ENCODE measurements around the gene ATAD3A.
"Not testable (repeated sequence)": the region's sequence is repeated elsewhere in the genome, so short reads cannot be mapped to it uniquely, and the experiment has no call there.

ATAD3A gene

GRCh38 chr1:1511533-1512285 is at the start of gene ATAD3A:
ATAD3A (plus strand) TSS chr1:1512162; CDS start chr1:1512269, 107 bp downstream.
- DNase-seq: peak; percentile 82

- no peak for DNase-seq
These were observed 49.5 kb upstream of the ATAD3A start for GRCh38 chr1:1462318-1462966.

GRCh38 chr1:1463312-1463711 is 48.6 kb upstream of the ATAD3A start:
- DNase-seq: no peak

- not testable (repeated sequence) for DNase-seq
These were observed 43.6 kb upstream of the ATAD3A start for GRCh38 chr1:1468196-1468985.

GRCh38 chr1:1470626-1471388 is 41.2 kb upstream of the ATAD3A start:
- DNase-seq: no peak

GRCh38 chr1:1471389-1472052 is 40.4 kb upstream of the ATAD3A start, which contains the start of gene ATAD3B:
ATAD3B (plus strand) TSS chr1:1471765; CDS start chr1:1471885, 120 bp downstream.
- no peak for DNase-seq

- DNase-seq: not testable (repeated sequence)
These were observed 39.7 kb upstream of the ATAD3A start for GRCh38 chr1:1472053-1472876.

DNA sequence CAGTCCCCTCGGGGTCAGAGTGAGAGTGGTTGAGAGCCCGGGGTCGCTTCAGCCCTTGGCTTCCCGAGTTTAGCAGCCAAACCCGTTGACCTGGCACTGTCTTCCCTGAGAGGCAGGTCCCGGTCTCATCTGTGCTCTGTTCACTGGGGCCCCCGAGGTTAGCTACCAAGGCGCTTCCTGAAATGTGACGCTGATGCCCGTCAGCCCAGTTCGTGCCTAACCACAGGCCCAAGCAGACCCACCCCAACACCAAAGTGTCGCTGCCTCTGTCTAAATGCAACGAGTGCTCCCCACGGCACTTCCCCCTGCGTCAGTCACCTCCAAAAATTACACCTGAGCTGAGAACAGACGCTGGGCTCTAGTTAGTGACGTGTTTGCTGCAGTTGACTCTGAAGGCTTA is 36.0 kb upstream of the ATAD3A start:
- DNase-seq: not testable (repeated sequence)

- DNase-seq: no peak
These were observed 34.8 kb upstream of the ATAD3A start for GRCh38 chr1:1477206-1477605.

GRCh38 chr1:1479547-1480487 is 32.1 kb upstream of the ATAD3A start:
- no peak for DNase-seq

- not testable (repeated sequence) for DNase-seq
These were observed 31.5 kb upstream of the ATAD3A start for GRCh38 chr1:1480488-1480867.

GRCh38 chr1:1481811-1482210 is 30.2 kb upstream of the ATAD3A start:
- DNase-seq: not testable (repeated sequence)

DNA sequence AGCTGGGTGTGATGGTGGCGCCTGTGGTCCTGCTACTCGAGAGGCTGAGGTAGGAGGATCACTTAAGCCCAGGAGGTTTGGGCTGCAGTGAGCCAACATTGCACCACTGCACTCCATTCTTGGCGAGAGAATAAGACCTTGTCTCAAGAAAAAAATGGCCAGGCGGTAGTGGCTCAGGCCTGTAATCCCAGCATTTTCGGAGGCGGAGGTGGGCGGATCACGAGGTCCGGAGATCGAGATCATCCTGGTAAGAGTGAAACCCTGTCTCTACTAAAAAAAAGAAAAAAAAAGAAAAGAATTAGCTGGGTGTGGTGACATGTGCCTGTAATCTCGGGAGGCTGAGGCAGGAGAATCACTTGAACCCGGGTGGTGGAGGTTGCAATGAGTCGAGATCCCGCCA is 29.1 kb upstream of the ATAD3A start:
- no peak for DNase-seq

DNA sequence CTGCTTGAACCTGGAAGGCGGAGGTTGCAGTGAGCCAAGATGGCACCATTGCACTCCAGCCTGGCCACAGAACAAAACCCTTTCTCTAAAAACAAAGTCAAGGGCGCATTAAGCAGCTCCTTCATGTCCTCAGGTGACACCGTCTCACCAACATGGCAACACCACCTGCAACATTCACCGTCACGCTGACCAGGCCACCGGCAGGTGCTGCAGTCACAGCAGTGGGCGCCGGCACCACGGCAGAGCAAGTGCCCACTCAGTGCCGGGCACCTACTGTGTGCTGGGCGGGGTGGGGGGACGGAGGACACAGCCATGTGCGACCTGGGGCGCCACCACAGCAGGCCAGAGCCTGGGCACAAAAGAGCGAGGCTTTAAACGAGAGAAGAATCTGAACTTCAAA is 28.2 kb upstream of the ATAD3A start:
- DNase-seq: no peak

GRCh38 chr1:1484976-1485750 is 26.8 kb upstream of the ATAD3A start:
- DNase-seq: not testable (repeated sequence)

DNA sequence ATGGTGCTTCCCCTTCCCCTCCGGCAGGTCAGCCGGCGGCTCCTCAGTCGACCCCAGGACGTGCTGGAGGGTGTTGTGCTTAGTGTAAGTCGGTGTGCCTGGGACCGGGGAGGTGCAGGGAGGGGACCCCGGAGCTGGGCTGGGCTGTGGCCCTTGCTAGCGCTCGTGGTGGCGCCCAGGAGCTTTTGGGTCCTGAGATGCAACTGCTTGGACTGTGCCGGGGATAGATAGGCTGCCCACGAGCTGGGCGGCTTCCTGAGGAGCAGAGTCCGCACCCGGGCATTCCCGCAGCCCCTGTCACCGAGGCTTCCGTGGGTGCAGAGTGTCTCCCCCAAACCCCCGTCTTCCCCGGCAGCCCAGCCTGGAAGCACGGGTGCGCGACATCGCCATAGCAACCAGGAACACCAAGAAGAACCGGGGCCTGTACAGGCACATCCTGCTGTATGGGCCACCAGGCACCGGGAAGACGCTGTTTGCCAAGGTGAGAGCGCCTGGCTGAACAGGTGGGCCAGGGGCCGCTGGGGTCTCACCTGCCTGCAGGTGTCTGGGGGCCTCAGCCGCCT is 26.1 kb upstream of the ATAD3A start:
- DNase-seq: not testable (repeated sequence)

- DNase-seq: no peak
These were observed 24.3 kb upstream of the ATAD3A start for GRCh38 chr1:1487701-1488100.

DNA sequence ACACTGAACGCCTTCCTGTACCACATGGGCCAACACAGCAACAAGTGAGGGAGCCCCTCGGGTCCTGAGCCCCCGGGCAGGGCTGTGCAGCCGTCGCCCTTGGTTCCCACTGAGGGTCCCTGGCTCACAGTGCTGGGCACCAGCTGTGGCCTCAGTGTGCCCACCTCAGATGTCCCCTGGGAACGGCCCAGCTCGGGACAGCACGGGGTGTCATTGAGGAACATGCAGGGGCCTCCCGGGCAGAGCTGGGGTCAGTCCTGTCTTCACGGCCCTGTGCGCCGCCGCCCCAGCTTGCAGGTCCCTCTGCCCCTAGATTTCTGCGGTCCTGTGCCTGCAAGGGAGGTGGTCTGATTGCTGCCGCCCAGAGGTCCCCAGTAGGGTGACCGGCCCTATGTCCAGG is 22.7 kb upstream of the ATAD3A start:
- no peak for DNase-seq

DNA sequence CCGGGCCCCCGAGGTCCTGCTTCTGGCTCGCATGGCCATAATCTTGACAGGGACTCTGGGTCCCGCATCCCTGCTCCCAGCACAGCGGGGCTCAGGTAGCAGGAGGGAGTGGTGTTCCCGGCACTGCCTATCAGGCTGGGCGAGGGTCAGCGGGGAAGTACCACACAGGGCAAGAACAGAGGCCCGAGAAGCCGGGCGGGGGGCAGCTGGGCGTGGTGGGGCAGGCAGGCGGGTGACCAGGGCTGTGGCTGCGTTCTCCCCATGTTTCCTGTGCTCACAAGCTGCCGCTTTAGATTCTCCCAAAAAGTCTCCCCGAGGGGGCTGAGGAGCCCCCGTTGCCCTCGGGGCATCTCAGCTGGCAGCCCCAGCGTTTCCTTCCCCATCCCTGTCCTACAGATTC is 22.1 kb upstream of the ATAD3A start:
- DNase-seq: no peak

Measured in NCI-H1436 treated with DMSO at 0.1 percent for 48 hours (cell line).